ENCODE measurements around the gene DYSF.

GRCh38 chr2:71668326-71669057, 215.1 kb downstream of the DYSF start:
- TF ChIP-seq CTCF (optimal IDR thresholded peaks at IDR 0.05 in 1 of 3, IDR thresholded peaks at IDR 0.05 in 1 of 3, conservative IDR thresholded peaks at IDR 0.05 in 1 of 3; ENCODE audit: extremely low read depth in 1 of 3, insufficient read depth in 2 of 3, low read length in 3 of 3) = no peak
- TF ChIP-seq EZH2 (IDR thresholded peaks at IDR 0.05; ENCODE audit: low read length) = no peak

Measured in keratinocyte (primary cell).